ENCODE measurements around the gene TMEM214. TPM values are rescaled to one million over a fixed set of nuclear protein-coding genes. Genes with fewer than 3 reads are reported as not detected.

TMEM214 gene
- polyA plus RNA-seq, 1 experiment = 235 TPM

DNA sequence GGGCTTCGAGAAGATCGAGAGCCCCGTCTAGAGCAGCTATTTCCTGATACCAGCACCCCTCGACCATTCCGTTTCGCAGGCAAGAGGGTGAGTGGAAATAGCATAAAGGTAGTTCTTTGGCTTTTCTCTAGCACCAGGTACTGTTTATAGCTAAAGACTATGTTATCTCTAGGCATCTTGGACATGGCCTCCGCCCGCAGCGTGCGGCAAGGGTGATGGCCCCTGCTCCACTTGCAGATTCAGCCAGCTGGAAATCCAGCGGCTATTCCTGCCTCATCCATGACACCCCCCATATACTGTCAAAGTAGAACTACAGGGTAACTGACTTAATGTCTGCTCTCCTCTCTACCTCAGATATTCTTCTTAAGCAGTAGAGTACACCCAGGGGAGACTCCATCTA is 22.0 kb downstream of the TMEM214 start:
- DNase-seq (ENCODE audit: low read depth) = no peak
- CTCF ChIA-PET = interaction anchor here (0.6 to 1.3 kb wide), 4 partner anchors 9 to 209 kb away, joined by 3 to 4 read pairs (median 3); partner anchors contain the start of gene EMILIN1
- H3K4me3 ChIP-seq (ENCODE audit: low read depth, low read length) = no peak overlapping the region
- POLR2A ChIA-PET = no interaction called here
- TF ChIP-seq CTCF (IDR thresholded peaks at IDR 0.05; ENCODE audit: insufficient read depth, low read depth, low read length) = no peak
- H3K36me3 ChIP-seq (ENCODE audit: control insufficient read depth, insufficient read depth, low read length) = peaks cover 17% of the 10 kb centered on the region
- H3K27me3 ChIP-seq (ENCODE audit: control insufficient read depth, insufficient read depth, low read length) = no peaks in the 10 kb centered on the region

GRCh38 chr2:27057184-27057583 is 24.4 kb downstream of the TMEM214 start:
- no peak for DNase-seq (ENCODE audit: low read depth)
- no peak overlapping the region for H3K4me3 ChIP-seq (ENCODE audit: low read depth, low read length)
- no peaks in the 10 kb centered on the region for H3K27me3 ChIP-seq (ENCODE audit: control insufficient read depth, insufficient read depth, low read length)
- POLR2A ChIA-PET = interaction anchor here (0.6 kb wide), 1 partner anchor 151 kb away, joined by 4 read pairs; no protein-coding TSS in a partner anchor
- no peak for TF ChIP-seq CTCF (IDR thresholded peaks at IDR 0.05; ENCODE audit: insufficient read depth, low read depth, low read length)
- peaks cover 17% of the 10 kb centered on the region for H3K36me3 ChIP-seq (ENCODE audit: control insufficient read depth, insufficient read depth, low read length)
- CTCF ChIA-PET = interaction anchor here (1.0 kb wide), 1 partner anchor 28 kb away, joined by 3 read pairs; no protein-coding TSS in a partner anchor

DNA sequence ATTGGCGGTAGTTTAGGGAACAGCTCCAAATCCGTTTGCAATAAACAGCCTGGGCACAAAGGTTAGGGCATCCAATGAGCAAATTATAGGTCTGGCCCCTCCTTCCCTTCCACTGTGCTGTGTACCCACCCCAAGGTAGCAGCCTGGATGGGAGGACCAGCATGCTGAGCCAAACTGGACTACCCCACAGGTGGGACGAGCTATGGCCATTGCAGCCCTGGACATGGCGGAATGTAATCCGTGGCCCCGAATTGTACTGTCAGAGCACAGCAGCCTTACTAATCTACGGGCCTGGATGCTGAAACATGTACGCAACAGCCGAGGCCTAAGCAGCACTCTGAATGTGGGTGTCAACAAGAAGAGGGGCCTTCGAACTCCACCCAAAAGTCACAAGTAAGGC is 25.4 kb downstream of the TMEM214 start:
- Histone ChIP-seq H3K27me3 (ENCODE audit: control insufficient read depth, insufficient read depth, low read length) (no peaks in the 10 kb centered on the region), H3K4me3 (ENCODE audit: low read depth, low read length) (no peak overlapping the region), H3K36me3 (ENCODE audit: control insufficient read depth, insufficient read depth, low read length) (peaks cover 17% of the 10 kb centered on the region)
- POLR2A ChIA-PET = no interaction called here
- TF ChIP-seq CTCF (IDR thresholded peaks at IDR 0.05; ENCODE audit: insufficient read depth, low read depth, low read length) = no peak
- DNase-seq (ENCODE audit: low read depth) = no peak
- CTCF ChIA-PET = interaction anchor here (1.2 to 2.6 kb wide), 2 partner anchors 9 to 23 kb away, joined by 5 to 11 read pairs; no protein-coding TSS in a partner anchor

DNA sequence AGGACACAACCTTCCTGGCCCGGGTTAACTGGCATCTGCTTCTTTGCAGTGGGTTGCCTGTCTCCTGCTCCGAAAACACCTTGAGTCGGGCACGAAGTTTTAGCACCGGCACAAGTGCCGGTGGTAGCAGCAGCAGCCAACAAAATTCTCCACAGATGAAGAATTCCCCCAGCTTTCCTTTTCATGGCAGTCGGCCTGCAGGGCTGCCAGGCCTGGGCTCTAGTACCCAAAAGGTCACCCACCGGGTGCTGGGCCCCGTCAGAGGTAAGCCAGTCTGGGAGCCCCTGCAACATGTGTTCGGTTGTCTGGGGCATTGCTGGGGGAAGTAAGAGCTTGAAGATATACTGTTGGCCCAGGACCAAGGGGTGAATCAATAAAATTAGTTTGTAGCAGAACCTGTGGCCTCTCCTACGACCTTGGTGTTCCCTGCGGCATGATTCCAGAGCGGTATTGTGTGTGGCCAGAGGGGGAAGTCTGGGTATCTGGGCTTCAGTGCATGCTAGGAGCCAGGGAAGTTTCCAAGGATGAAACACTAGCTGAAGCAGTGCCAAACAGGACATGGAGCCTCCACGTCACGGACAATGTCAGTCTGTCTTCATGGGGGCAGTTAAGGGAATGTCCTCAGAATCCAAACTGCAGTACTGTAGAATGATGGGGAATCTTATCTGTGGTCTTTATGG is 26.5 kb downstream of the TMEM214 start:
- no peak for DNase-seq (ENCODE audit: low read depth)
- H3K4me3 ChIP-seq (ENCODE audit: low read depth, low read length) = no peak overlapping the region
- POLR2A ChIA-PET = interaction anchor here (0.7 kb wide), 1 partner anchor 467 kb away, joined by 3 read pairs; no protein-coding TSS in a partner anchor
- H3K36me3 ChIP-seq (ENCODE audit: control insufficient read depth, insufficient read depth, low read length) = peaks cover 17% of the 10 kb centered on the region
- no peaks in the 10 kb centered on the region for H3K27me3 ChIP-seq (ENCODE audit: control insufficient read depth, insufficient read depth, low read length)
- CTCF ChIA-PET = interaction anchor here (1.2 to 2.6 kb wide), 3 partner anchors 8 to 22 kb away, joined by 3 to 11 read pairs (median 5); no protein-coding TSS in a partner anchor
- TF ChIP-seq CTCF (IDR thresholded peaks at IDR 0.05; ENCODE audit: insufficient read depth, low read depth, low read length) = no peak

GRCh38 chr2:27060323-27060722 is 27.6 kb downstream of the TMEM214 start:
- Histone ChIP-seq H3K36me3 (ENCODE audit: control insufficient read depth, insufficient read depth, low read length) (peaks cover 9% of the 10 kb centered on the region), H3K27me3 (ENCODE audit: control insufficient read depth, insufficient read depth, low read length) (no peaks in the 10 kb centered on the region), H3K4me3 (ENCODE audit: low read depth, low read length) (no peak overlapping the region)
- no peak for DNase-seq (ENCODE audit: low read depth)
- TF ChIP-seq CTCF (IDR thresholded peaks at IDR 0.05; ENCODE audit: insufficient read depth, low read depth, low read length) = no peak
- POLR2A ChIA-PET = interaction anchor here (0.5 kb wide), 1 partner anchor 110 kb away, joined by 8 read pairs; no protein-coding TSS in a partner anchor
- CTCF ChIA-PET = interaction anchor here (1.3 to 2.6 kb wide), 2 partner anchors 10 to 21 kb away, joined by 3 to 11 read pairs; no protein-coding TSS in a partner anchor

Data from BJ (cell line).